ENCODE data around the gene LIPN.

DNA sequence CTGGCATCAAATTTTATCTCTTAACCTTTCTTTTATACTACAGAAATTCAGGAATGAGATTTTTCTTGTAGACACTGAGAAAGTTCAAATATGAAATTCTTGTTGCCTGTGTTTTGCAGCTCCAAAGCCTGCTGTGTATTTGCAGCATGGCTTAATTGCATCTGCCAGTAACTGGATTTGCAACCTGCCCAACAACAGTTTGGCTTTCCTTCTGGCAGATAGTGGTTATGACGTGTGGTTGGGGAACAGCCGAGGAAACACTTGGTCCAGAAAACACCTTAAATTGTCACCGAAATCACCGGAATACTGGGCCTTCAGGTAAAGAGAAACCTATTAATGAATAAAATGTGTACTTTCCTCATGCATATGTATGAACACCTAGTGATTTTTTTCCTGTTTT, 29.0 kb upstream of the LIPN start:
- no peak for TF ChIP-seq POLR2AphosphoS5 (IDR thresholded peaks at IDR 0.05; ENCODE audit: insufficient read depth in 1 of 2, low read depth in 1 of 2)
- TF ChIP-seq, protein P1, sequence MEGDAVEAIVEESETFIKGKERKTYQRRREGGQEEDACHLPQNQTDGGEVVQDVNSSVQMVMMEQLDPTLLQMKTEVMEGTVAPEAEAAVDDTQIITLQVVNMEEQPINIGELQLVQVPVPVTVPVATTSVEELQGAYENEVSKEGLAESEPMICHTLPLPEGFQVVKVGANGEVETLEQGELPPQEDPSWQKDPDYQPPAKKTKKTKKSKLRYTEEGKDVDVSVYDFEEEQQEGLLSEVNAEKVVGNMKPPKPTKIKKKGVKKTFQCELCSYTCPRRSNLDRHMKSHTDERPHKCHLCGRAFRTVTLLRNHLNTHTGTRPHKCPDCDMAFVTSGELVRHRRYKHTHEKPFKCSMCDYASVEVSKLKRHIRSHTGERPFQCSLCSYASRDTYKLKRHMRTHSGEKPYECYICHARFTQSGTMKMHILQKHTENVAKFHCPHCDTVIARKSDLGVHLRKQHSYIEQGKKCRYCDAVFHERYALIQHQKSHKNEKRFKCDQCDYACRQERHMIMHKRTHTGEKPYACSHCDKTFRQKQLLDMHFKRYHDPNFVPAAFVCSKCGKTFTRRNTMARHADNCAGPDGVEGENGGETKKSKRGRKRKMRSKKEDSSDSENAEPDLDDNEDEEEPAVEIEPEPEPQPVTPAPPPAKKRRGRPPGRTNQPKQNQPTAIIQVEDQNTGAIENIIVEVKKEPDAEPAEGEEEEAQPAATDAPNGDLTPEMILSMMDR (IDR thresholded peaks at IDR 0.05) = no peak

Measured in vagina (tissue), 2 donors.